BE2C (cell line): Measurements from ENCODE around the gene CAPN15.

Source experiments
- DNase-seq: peaks from one replicate; pipeline ENCODE4 v3.0.0-alpha.2; 2020
- H3K27me3 ChIP-seq: fragments of 250-450 bp; sonication (Bioruptor Pico); 2 replicates; pipeline ENCODE4 v1.5.1; 2020; ENCODE audit warnings: mild to moderate bottlenecking
- H3K36me3 ChIP-seq: fragments of 250-450 bp; sonication (Bioruptor Pico); 2 replicates; pipeline ENCODE4 v1.5.1; 2020; ENCODE audit warnings: mild to moderate bottlenecking
- H3K4me1 ChIP-seq: fragments of 250-450 bp; sonication (Bioruptor Pico); 2 replicates; pipeline ENCODE4 v1.5.1; 2020
- H3K4me3 ChIP-seq: 2 replicates; pipeline ENCODE4 v1.5.1; 2011; ENCODE audit warnings: low read depth, low read length
- H3K9me3 ChIP-seq: fragments of 250-450 bp; sonication (Bioruptor Pico); 2 replicates; pipeline ENCODE4 v1.5.1; 2020
- CTCF ChIP-seq: IDR thresholded peaks from 2 replicates; pipeline ENCODE4 v1.5.1; 2012; ENCODE audit warnings: mild to moderate bottlenecking, low read depth, low read length

The CAPN15 gene

GRCh38 chr16:578870-579405 lies 51.4 kb downstream of the CAPN15 start:
- H3K4me3 ChIP-seq, result no peak overlapping the region
- peak; percentile 89 for DNase-seq

GRCh38 chr16:580141-580945 lies 52.8 kb downstream of the CAPN15 start:
- H3K9me3 ChIP-seq, result no peaks in the 10 kb centered on the region
- peaks cover 4% of the 10 kb centered on the region for H3K4me1 ChIP-seq
- H3K4me3 ChIP-seq, result no peak overlapping the region
- H3K27me3 ChIP-seq, result no peaks in the 10 kb centered on the region
- no peak for DNase-seq
- no peak for TF ChIP-seq CTCF
- H3K36me3 ChIP-seq, result peaks cover 17% of the 10 kb centered on the region

More at GRCh38 chr16:578870-579405, 51.4 kb downstream of the CAPN15 start:
- peaks cover 4% of the 10 kb centered on the region for H3K4me1 ChIP-seq
- H3K27me3 ChIP-seq, result no peaks in the 10 kb centered on the region
- no peaks in the 10 kb centered on the region for H3K9me3 ChIP-seq
- peaks cover 31% of the 10 kb centered on the region for H3K36me3 ChIP-seq
- peak; percentile 93 for TF ChIP-seq CTCF

GRCh38 chr16:580946-581498 lies 53.5 kb downstream of the CAPN15 start:
- DNase-seq, result no peak
- H3K27me3 ChIP-seq, result no peaks in the 10 kb centered on the region
- no peaks in the 10 kb centered on the region for H3K9me3 ChIP-seq
- H3K4me3 ChIP-seq, result no peak overlapping the region
- H3K36me3 ChIP-seq, result peaks cover 10% of the 10 kb centered on the region
- peaks cover 4% of the 10 kb centered on the region for H3K4me1 ChIP-seq
- TF ChIP-seq CTCF, result no peak

- H3K36me3 ChIP-seq, result peaks cover 8% of the 10 kb centered on the region; the same call in 1 of the 2 replicates
These were observed 54.7 kb downstream of the CAPN15 start for GRCh38 chr16:582218-582613.

GRCh38 chr16:582614-583331 lies 55.3 kb downstream of the CAPN15 start:
- DNase-seq, result peak; percentile 15
- TF ChIP-seq CTCF, result no peak

More at GRCh38 chr16:582218-582613, 54.7 kb downstream of the CAPN15 start:
- TF ChIP-seq CTCF, result no peak
- peak; percentile 14 for DNase-seq
- peaks cover 4% of the 10 kb centered on the region for H3K4me1 ChIP-seq
- H3K9me3 ChIP-seq, result no peaks in the 10 kb centered on the region
- H3K27me3 ChIP-seq, result no peaks in the 10 kb centered on the region
- no peak overlapping the region for H3K4me3 ChIP-seq

More at GRCh38 chr16:582614-583331, 55.3 kb downstream of the CAPN15 start:
- Histone ChIP-seq H3K9me3 (no peaks in the 10 kb centered on the region), H3K4me1 (peaks cover 4% of the 10 kb centered on the region), H3K36me3 (peaks cover 7% of the 10 kb centered on the region; the same call in 1 of the 2 replicates), H3K4me3 (no peak overlapping the region), H3K27me3 (no peaks in the 10 kb centered on the region)
